Measurements from ENCODE around the gene FOXJ3. TPM values are rescaled to one million over a fixed set of nuclear protein-coding genes. Genes with fewer than 3 reads are reported as not detected.

The FOXJ3 gene
- total RNA-seq, 1 experiment from 2014 or later: 51.1 TPM

- Histone ChIP-seq H3K36me3 (ENCODE audit: control insufficient read depth in 1 of 2, insufficient read depth in 2 of 2, low read length in 2 of 2) (peaks cover 0 to 3% of the 10 kb centered on the region in 2 experiments; a peak in 1 of 4 replicates), H3K79me2 (ENCODE audit: insufficient read depth, low read length) (no peaks in the 10 kb centered on the region), H3K9me3 (ENCODE audit: control insufficient read depth in 1 of 2, insufficient read depth in 1 of 2, low read depth in 1 of 2, low read length in 2 of 2) (no peaks in the 10 kb centered on the region), H3K9me2 (ENCODE audit: insufficient read depth) (no peaks in the 10 kb centered on the region), H3K4me2 (ENCODE audit: low read length) (no peak overlapping the region), H2AFZ (ENCODE audit: low read depth, low read length, poor library complexity, severe bottlenecking) (no peak overlapping the region), H4K20me1 (ENCODE audit: insufficient read depth) (0 out of 2 replicates have a peak, but pooled peaks cover 5% of the 10 kb centered on the region), H3K9ac (ENCODE audit: low read length) (no peak overlapping the region), H3K4me3 (replicated peaks in 1 of 2; ENCODE audit: low read depth in 1 of 2, low read length in 2 of 2) (no peak overlapping the region), H3K4me1 (ENCODE audit: control insufficient read depth in 1 of 2, insufficient read depth in 2 of 2, low read length in 2 of 2) (peaks cover 4 to 12% of the 10 kb centered on the region in 2 experiments), H3K27ac (ENCODE audit: low read depth, low read length) (no peak overlapping the region), H3K27me3 (ENCODE audit: insufficient read depth, low read length) (no peaks in the 10 kb centered on the region)
- no peak for TF ChIP-seq ZBTB33 (IDR thresholded peaks at IDR 0.05; ENCODE audit: extremely low read depth, insufficient replicate concordance, low read length)
- no peak for TF ChIP-seq REST (IDR thresholded peaks at IDR 0.05; ENCODE audit: low read depth)
- no peak for TF ChIP-seq EGR1 (IDR thresholded peaks at IDR 0.05; ENCODE audit: low read depth)
- TF ChIP-seq CTCF (IDR thresholded peaks at IDR 0.05 in 2 of 3, conservative IDR thresholded peaks at IDR 0.05 in 1 of 3; ENCODE audit: borderline replicate concordance in 1 of 3, insufficient read depth in 1 of 3, low read depth in 2 of 3, low read length in 2 of 3): no peak
- no peak for TF ChIP-seq YY1 (IDR thresholded peaks at IDR 0.05; ENCODE audit: extremely low read depth, insufficient replicate concordance, low read depth, low read length)
- no peak for TF ChIP-seq JUND (IDR thresholded peaks at IDR 0.05)
- TF ChIP-seq MAX (IDR thresholded peaks at IDR 0.05): no peak
- TF ChIP-seq POLR2AphosphoS5 (IDR thresholded peaks at IDR 0.05; ENCODE audit: low read depth, low read length): no peak
- no peak for TF ChIP-seq POLR2A (IDR thresholded peaks at IDR 0.05; ENCODE audit: borderline replicate concordance, extremely low read depth, insufficient read depth, insufficient read length)
- TF ChIP-seq FOSL1 (IDR thresholded peaks at IDR 0.05; ENCODE audit: low read depth): no peak
- no peak for TF ChIP-seq CBX3 (IDR thresholded peaks at IDR 0.05; ENCODE audit: low read depth)
- TF ChIP-seq ELF1 (IDR thresholded peaks at IDR 0.05; ENCODE audit: borderline replicate concordance, low read depth): no peak
- no peak for TF ChIP-seq TCF7L2 (IDR thresholded peaks at IDR 0.05; ENCODE audit: borderline replicate concordance, extremely low read depth, insufficient read depth, insufficient read length)
- TF ChIP-seq ATF3 (IDR thresholded peaks at IDR 0.05): no peak
- no peak for TF ChIP-seq SP1 (IDR thresholded peaks at IDR 0.05; ENCODE audit: low read depth)
- TF ChIP-seq SRF (IDR thresholded peaks at IDR 0.05; ENCODE audit: low read depth): no peak
- TF ChIP-seq EZH2phosphoT487 (IDR thresholded peaks at IDR 0.05; ENCODE audit: borderline replicate concordance): no peak
- no peak for TF ChIP-seq SIN3A (IDR thresholded peaks at IDR 0.05; ENCODE audit: low read depth)
- TF ChIP-seq ZFX (IDR thresholded peaks at IDR 0.05): no peak
- ChIA-PET POLR2A (no interaction called here), RAD21 (ENCODE audit: low non-redundant PET in 1 of 2, low total read pairs in 2 of 2, uncharacterized antibody in 2 of 2, unreplicated experiment in 2 of 2) (no interaction called here), CTCF (interaction anchor here (0.6 to 2.3 kb wide), 21 partner anchors 9 to 811 kb away, joined by 3 to 21 read pairs (median 4); partner anchors contain the start of genes C1orf50, GUCA2A and P3H1)
- BruUV-seq (replicated peaks): TSS peak; percentile 4
- intact Hi-C loops (cut with micrococcal nuclease): loop anchor here (1.0 to 10.0 kb wide), 4 partner anchors 27 to 909 kb away; no protein-coding TSS in a partner anchor
- DNase-seq (ENCODE audit: low read depth, low spot score) (no peak), ATAC-seq (no peak)
These were observed 160.9 kb downstream of the FOXJ3 start for GRCh38 chr1:42173961-42174735.
